ENCODE data around the gene CORO7. TPM values are rescaled to one million over a fixed set of nuclear protein-coding genes. Genes with fewer than 3 reads are reported as not detected.

CORO7 gene
- total and polyA plus RNA-seq, 2 donors (not counting 1 experiment from before 2014, with no cell fraction given): 117 to 230 TPM

- no peak overlapping the region for H2AFZ ChIP-seq (ENCODE audit: insufficient read depth, low read depth, low read length, poor library complexity, severe bottlenecking)
- WGBS (ENCODE audit: insufficient coverage): 95% methylated on average over 7 of the region's 12 CpGs
- H3K27ac ChIP-seq (ENCODE audit: low read length in 2 of 2): peak overlapping the region in 1 of 2 donors; percentile 93
- H3K4me3 ChIP-seq (ENCODE audit: control extremely low read depth in 1 of 5, extremely low read depth in 1 of 5, insufficient read depth in 1 of 5, low read depth in 2 of 5, low read length in 4 of 5): peak overlapping the region in 1 of 5 experiments; percentile 84
- peaks cover 25% of the 10 kb centered on the region for H3K4me1 Mint-ChIP-seq
- H3K27me3 Mint-ChIP-seq: no peaks in the 10 kb centered on the region
- intact Hi-C loops (cut with micrococcal nuclease): no loop called here
- no peaks in the 10 kb centered on the region for H3K27me3 ChIP-seq (replicated peaks in 1 of 4; ENCODE audit: control extremely low read depth in 1 of 4, control insufficient read depth in 3 of 4, insufficient read depth in 4 of 4, low read length in 3 of 4)
- peaks cover 3 to 9% of the 10 kb centered on the region in 2 experiments for H3K36me3 ChIP-seq (replicated peaks in 1 of 2; ENCODE audit: control extremely low read depth in 1 of 2, control insufficient read depth in 1 of 2, extremely low read depth in 1 of 2, insufficient read depth in 2 of 2, low read length in 1 of 2)
- no peak for DNase-seq
- H3K9ac ChIP-seq (ENCODE audit: low read length): peak overlapping the region; percentile 94
- peak overlapping the region; percentile 97 for H3K4me3 Mint-ChIP-seq
- peaks cover 3% of the 10 kb centered on the region for H4K20me1 ChIP-seq (ENCODE audit: control insufficient read depth, insufficient read depth, low read length, poor library complexity, severe bottlenecking)
- TF ChIP-seq EZH2 (IDR thresholded peaks at IDR 0.05; ENCODE audit: borderline replicate concordance, insufficient read depth, low read depth, low read length, poor library complexity, severe bottlenecking): no peak
- no peak for TF ChIP-seq CTCF (IDR thresholded peaks at IDR 0.05)
- no peak for ATAC-seq (ENCODE audit: low read depth)
- ChIA-PET CTCF (interaction anchor here (0.9 kb wide), 1 partner anchor 114 kb away, joined by 5 read pairs; no protein-coding TSS in a partner anchor), POLR2A (no interaction called here)
- no peaks in the 10 kb centered on the region for H3K9me3 Mint-ChIP-seq (ENCODE audit: insufficient read depth)
- H3K27ac Mint-ChIP-seq: peak overlapping the region; percentile 100
- H3K79me2 ChIP-seq (ENCODE audit: control insufficient read depth, insufficient read depth, low read length): peaks cover 58% of the 10 kb centered on the region
- peak overlapping the region; percentile 81 for H3K4me2 ChIP-seq (replicated peaks; ENCODE audit: low read depth, low read length, poor library complexity, severe bottlenecking)
- H3K9me3 ChIP-seq (ENCODE audit: control extremely low read depth in 1 of 3, control insufficient read depth in 2 of 3, insufficient read depth in 1 of 3, low read length in 2 of 3): no peaks in the 10 kb centered on the region
- peaks cover 14 to 20% of the 10 kb centered on the region in 2 donors for H3K4me1 ChIP-seq (ENCODE audit: control insufficient read depth in 2 of 2, insufficient read depth in 2 of 2, low read length in 2 of 2)
Measured at GRCh38 chr16:4426722-4427372, 10.5 kb upstream of the CORO7 start.

- H3K27ac Mint-ChIP-seq: peak overlapping the region; percentile 100
- no peaks in the 10 kb centered on the region for H3K9me3 ChIP-seq (ENCODE audit: control extremely low read depth in 1 of 3, control insufficient read depth in 2 of 3, insufficient read depth in 1 of 3, low read length in 2 of 3)
- under 1% methylated on average over 20 of the region's 31 CpGs for WGBS (ENCODE audit: insufficient coverage)
- H3K4me1 ChIP-seq (ENCODE audit: control insufficient read depth in 2 of 2, insufficient read depth in 2 of 2, low read length in 2 of 2): peaks cover 14 to 20% of the 10 kb centered on the region in 2 donors
- intact Hi-C loops (cut with micrococcal nuclease): no loop called here
- peaks cover 25% of the 10 kb centered on the region for H3K4me1 Mint-ChIP-seq
- peak; percentile 6 for ATAC-seq (ENCODE audit: low read depth)
- TF ChIP-seq EZH2 (IDR thresholded peaks at IDR 0.05; ENCODE audit: borderline replicate concordance, insufficient read depth, low read depth, low read length, poor library complexity, severe bottlenecking): no peak
- TF ChIP-seq CTCF (IDR thresholded peaks at IDR 0.05): no peak
- H3K27me3 Mint-ChIP-seq: no peaks in the 10 kb centered on the region
- DNase-seq: no peak
- CTCF ChIA-PET: interaction anchor here (0.9 kb wide), 1 partner anchor 114 kb away, joined by 5 read pairs; no protein-coding TSS in a partner anchor
- peak overlapping the region; percentile 94 for H3K9ac ChIP-seq (ENCODE audit: low read length)
- peaks cover 51% of the 10 kb centered on the region for H3K79me2 ChIP-seq (ENCODE audit: control insufficient read depth, insufficient read depth, low read length)
- H3K27ac ChIP-seq (ENCODE audit: low read length in 2 of 2): peak overlapping the region; percentile 93 to 96
- H4K20me1 ChIP-seq (ENCODE audit: control insufficient read depth, insufficient read depth, low read length, poor library complexity, severe bottlenecking): peaks cover 3% of the 10 kb centered on the region
- peak overlapping the region; percentile 97 for H3K4me3 Mint-ChIP-seq
- peak overlapping the region; percentile 60 to 96 (median 84) for H3K4me3 ChIP-seq (ENCODE audit: control extremely low read depth in 1 of 5, extremely low read depth in 1 of 5, insufficient read depth in 1 of 5, low read depth in 2 of 5, low read length in 4 of 5)
- peak overlapping the region; percentile 81 for H2AFZ ChIP-seq (ENCODE audit: insufficient read depth, low read depth, low read length, poor library complexity, severe bottlenecking)
- peaks cover 2 to 8% of the 10 kb centered on the region in 2 experiments for H3K36me3 ChIP-seq (replicated peaks in 1 of 2; ENCODE audit: control extremely low read depth in 1 of 2, control insufficient read depth in 1 of 2, extremely low read depth in 1 of 2, insufficient read depth in 2 of 2, low read length in 1 of 2)
- H3K27me3 ChIP-seq (replicated peaks in 1 of 4; ENCODE audit: control extremely low read depth in 1 of 4, control insufficient read depth in 3 of 4, insufficient read depth in 4 of 4, low read length in 3 of 4): no peaks in the 10 kb centered on the region
- no peaks in the 10 kb centered on the region for H3K9me3 Mint-ChIP-seq (ENCODE audit: insufficient read depth)
- POLR2A ChIA-PET: interaction anchor here (0.9 kb wide), 1 partner anchor 50 kb away, joined by 5 read pairs; no protein-coding TSS in a partner anchor
- peak overlapping the region; percentile 81 for H3K4me2 ChIP-seq (replicated peaks; ENCODE audit: low read depth, low read length, poor library complexity, severe bottlenecking)
Measured at GRCh38 chr16:4426021-4426684, 9.8 kb upstream of the CORO7 start.
